Right lobe of liver (tissue), 6 donors: ENCODE measurements around the gene LRP5. TPM values are rescaled to one million over a fixed set of nuclear protein-coding genes. Genes with fewer than 3 reads are reported as not detected.

Experiments used
- ATAC-seq, 4 donors: fragments of 200-7000 bp; cut with Tn5 transposase; one replicate each; pipeline ENCODE4 v1.9.1; 2020; ENCODE audit warnings: mild to moderate bottlenecking in 4 of 4, moderate library complexity in 4 of 4
- DNase-seq, 3 donors: peaks; one replicate each; pipeline ENCODE4 v3.0.0-alpha.2; 2020
- H3K27ac ChIP-seq, 3 donors: fragments of 200-600 bp; one replicate each; pipeline ENCODE4 v1.8.0; 2022
- H3K27me3 ChIP-seq, 2 donors: fragments of 200-600 bp; one replicate each; pipeline ENCODE4 v1.8.0; 2022
- H3K36me3 ChIP-seq, 4 donors: fragments of 200-600 bp; sonication (generic) in 1 of 4; one replicate each; pipeline versions ENCODE4 v1.5.1 to v1.8.0; 2017 to 2022; ENCODE audit warnings: control low read depth in 1 of 4
- H3K4me1 ChIP-seq, 4 donors: fragments of 200-600 bp; sonication (generic) in 1 of 4; one replicate each; pipeline versions ENCODE4 v1.5.1 to v1.8.0; 2017 to 2022; ENCODE audit warnings: control low read depth in 1 of 4
- H3K4me3 ChIP-seq, 3 donors: fragments of 200-600 bp; one replicate each; pipeline ENCODE4 v1.8.0; 2022
- H3K9me3 ChIP-seq, 4 donors: fragments of 200-600 bp; sonication (generic) in 1 of 4; one replicate each; pipeline versions ENCODE4 v1.5.1 to v1.8.0; 2017 to 2022; ENCODE audit warnings: control low read depth in 1 of 4
- CTCF ChIP-seq, 4 donors: fragments of 200-600 bp in 3 of 4; fragments of 450-650 bp in 1 of 4; IDR thresholded peaks; one replicate each; pipeline versions ENCODE4 v1.5.1 to v1.8.0; 2016 to 2022; ENCODE audit warnings: antibody characterized with exemption in 4 of 4, mild to moderate bottlenecking in 2 of 4
- POLR2A ChIP-seq: fragments of 450-650 bp; IDR thresholded peaks from one replicate; pipeline ENCODE4 v1.6.1; 2017; ENCODE audit warnings: antibody characterized with exemption, mild to moderate bottlenecking
- WGBS: methylation state at CpG from one replicate; pipeline ENCODE4 v1.1.6; 2018; ENCODE audit warnings: low coverage, low lambda C conversion rate; ENCODE audit not compliant: insufficient coverage; ENCODE audit errors: missing lambda C conversion rate; 5-methylcytosine and 5-hydroxymethylcytosine counted together
- intact Hi-C, 2 donors: fragments of 100-400 bp; cut with DNase I; formaldehyde crosslinking; loops; one replicate each; pipeline versions ENCODE4 v1.11.2 to v1.14.1; 2022
- total RNA-seq, 6 experiments: library from RNA; depleted of rRNA in 2 of 6; stranded (reverse); fragments of >200 nt in 2 of 6; fragmentation: NEBNext Ultra II Directional in 3 of 6; extraction: Animal tissue kit (Norgen Biotek cat#: 25700) in 3 of 6; gene quantifications; one replicate each; pipeline versions ENCODE4 v1.1.0 to v1.2.4, GENCODE V29; 2016 to 2023
- donor health status: DM: no; HTN: yes; CAD: no.
- donor health status: DM: no; HTN: no; CAD: no.
- donor health status: DM: no; HTN: no; CAD: no.
- donor health status: DM: no; HTN: yes; CAD: no.
- donor health status: DM: no; HTN: yes; CAD: no.

LRP5 gene
- total RNA-seq, 6 experiments from 2014 or later = 74.4 to 120 (median 88.2) TPM

GRCh38 chr11:68289456-68289855, 22.9 kb upstream of the LRP5 start:
- Histone ChIP-seq H3K9me3 (no peaks in the 10 kb centered on the region), H3K36me3 (no peaks in the 10 kb centered on the region), H3K4me3 (no peak overlapping the region), H3K27me3 (no peaks in the 10 kb centered on the region), H3K4me1 (no peaks in the 10 kb centered on the region), H3K27ac (no peak overlapping the region)
- TF ChIP-seq POLR2A (no peak), CTCF (IDR thresholded peaks at IDR 0.05) (no peak)
- 89% methylated on average over 2 of the region's 2 CpGs for WGBS
- ATAC-seq (no peak), DNase-seq (no peak)
- intact Hi-C loops = no loop called here

- H3K9me3 ChIP-seq = no peaks in the 10 kb centered on the region
- 59% methylated on average over 2 of the region's 2 CpGs for WGBS
- no peak for TF ChIP-seq POLR2A
- TF ChIP-seq CTCF (IDR thresholded peaks at IDR 0.05) = no peak
- intact Hi-C loops = loop anchor here in 1 of 2 donors (10.0 kb wide), 1 partner anchor 79 kb away; the partner anchor contains the start of gene KMT5B
- H3K27me3 ChIP-seq = no peaks in the 10 kb centered on the region
- DNase-seq = no peak
- H3K36me3 ChIP-seq = no peaks in the 10 kb centered on the region
- no peak overlapping the region for H3K4me3 ChIP-seq
- H3K27ac ChIP-seq = no peak overlapping the region
- ATAC-seq = no peak
- H3K4me1 ChIP-seq = peaks cover 0 to 19% (median 8%) of the 10 kb centered on the region in 4 donors
Observed at GRCh38 chr11:68293708-68294107, 18.7 kb upstream of the LRP5 start.

- no peak overlapping the region for H3K27ac ChIP-seq
- H3K36me3 ChIP-seq = no peaks in the 10 kb centered on the region
- 100% methylated on average over 1 of the region's 1 CpG for WGBS
- TF ChIP-seq CTCF (IDR thresholded peaks at IDR 0.05) = no peak
- no peak for TF ChIP-seq POLR2A
- DNase-seq = no peak
- peaks cover 0 to 26% (median 10%) of the 10 kb centered on the region in 4 donors for H3K4me1 ChIP-seq
- H3K27me3 ChIP-seq = no peaks in the 10 kb centered on the region
- no peak for ATAC-seq
- H3K9me3 ChIP-seq = no peaks in the 10 kb centered on the region
- intact Hi-C loops = loop anchor here (5.0 to 10.0 kb wide), 2 partner anchors 38 to 80 kb away; partner anchors contain the start of gene KMT5B (in 1 of the 2)
- H3K4me3 ChIP-seq = no peak overlapping the region
Observed at GRCh38 chr11:68295271-68295670, 17.1 kb upstream of the LRP5 start.

GRCh38 chr11:68295940-68296339, 16.5 kb upstream of the LRP5 start:
- Histone ChIP-seq H3K9me3 (no peaks in the 10 kb centered on the region), H3K27ac (no peak overlapping the region), H3K27me3 (no peaks in the 10 kb centered on the region), H3K4me3 (no peak overlapping the region), H3K4me1 (peaks cover 0 to 26% (median 10%) of the 10 kb centered on the region in 4 donors), H3K36me3 (no peaks in the 10 kb centered on the region)
- intact Hi-C loops = loop anchor here (5.0 to 10.0 kb wide), 2 partner anchors 39 to 81 kb away; partner anchors contain the start of gene KMT5B (in 1 of the 2)
- no CpG with 5 or more reads among the region's 5 CpGs for WGBS
- no peak for TF ChIP-seq CTCF (IDR thresholded peaks at IDR 0.05)
- TF ChIP-seq POLR2A = no peak
- no peak for ATAC-seq
- DNase-seq = no peak
